ENCODE results near the gene TM6SF1.

- TF ChIP-seq CTCF (IDR thresholded peaks at IDR 0.05; ENCODE audit: low read depth, low read length) (no peak), POLR2A (IDR thresholded peaks at IDR 0.05; ENCODE audit: extremely low read depth, insufficient read length) (no peak), MAX (IDR thresholded peaks at IDR 0.05; ENCODE audit: low read depth, low read length) (no peak)
These were observed 3.7 kb downstream of the TM6SF1 start for GRCh38 chr15:83111149-83111548.
